ENCODE measurements around the gene RABGAP1.

The RABGAP1 gene

GRCh38 chr9:123119566-123119965 lies 178.7 kb downstream of the RABGAP1 start:
- DNase-seq = no peak

- no peak for DNase-seq
Observed at GRCh38 chr9:123120131-123120530, 179.3 kb downstream of the RABGAP1 start.

GRCh38 chr9:123120953-123121352 lies 180.1 kb downstream of the RABGAP1 start:
- DNase-seq = no peak

GRCh38 chr9:123121457-123121856 lies 180.6 kb downstream of the RABGAP1 start:
- no peak for DNase-seq

GRCh38 chr9:123127512-123128075 lies 186.8 kb downstream of the RABGAP1 start:
- DNase-seq = no peak

GRCh38 chr9:123128591-123128990 lies 187.8 kb downstream of the RABGAP1 start:
- DNase-seq = no peak

GRCh38 chr9:123129423-123129822 lies 188.6 kb downstream of the RABGAP1 start:
- no peak for DNase-seq

GRCh38 chr9:123131258-123131657 lies 190.4 kb downstream of the RABGAP1 start:
- DNase-seq = no peak

- DNase-seq = peak; percentile 31
Observed at GRCh38 chr9:123131993-123132392, 191.2 kb downstream of the RABGAP1 start.

GRCh38 chr9:123132696-123133095 lies 191.9 kb downstream of the RABGAP1 start:
- no peak for DNase-seq

- no peak for DNase-seq
Observed at GRCh38 chr9:123135430-123135829, 194.6 kb downstream of the RABGAP1 start.

- DNase-seq = no peak
Observed at GRCh38 chr9:123138163-123138562, 197.3 kb downstream of the RABGAP1 start.

GRCh38 chr9:123149067-123149466 lies 208.2 kb downstream of the RABGAP1 start:
- DNase-seq = no peak

- no peak for DNase-seq
Observed at GRCh38 chr9:123150708-123151503, 210.1 kb downstream of the RABGAP1 start.
